NCI-H1436 treated with DMSO at 0.1 percent for 48 hours (cell line): Measurements from ENCODE around the gene SMC6.

ENCODE experiments used
- DNase-seq: peaks from one replicate; lab custom pipeline; 2025; lab: John Stamatoyannopoulos, UW

The SMC6 gene

DNA sequence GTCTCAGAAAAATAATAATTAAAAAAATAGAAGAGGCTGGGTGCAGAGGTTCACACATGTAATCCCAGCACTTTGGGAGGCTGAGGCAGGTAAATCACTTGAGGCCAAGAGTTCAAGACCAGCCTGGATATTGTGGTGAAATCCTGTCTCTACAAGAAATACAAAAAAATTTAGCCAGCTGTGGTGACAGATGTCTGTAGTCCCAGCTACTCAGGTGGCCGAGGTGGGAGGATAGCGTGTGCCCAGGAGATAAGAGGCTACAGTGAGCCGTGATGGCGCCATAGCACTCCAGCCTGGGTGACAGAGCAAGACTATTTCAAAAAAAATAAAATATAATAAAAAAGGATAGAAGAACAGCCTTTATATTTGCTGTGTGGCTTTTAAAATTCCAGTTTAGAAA lies 35.9 kb downstream of the SMC6 start:
- no peak for DNase-seq

DNA sequence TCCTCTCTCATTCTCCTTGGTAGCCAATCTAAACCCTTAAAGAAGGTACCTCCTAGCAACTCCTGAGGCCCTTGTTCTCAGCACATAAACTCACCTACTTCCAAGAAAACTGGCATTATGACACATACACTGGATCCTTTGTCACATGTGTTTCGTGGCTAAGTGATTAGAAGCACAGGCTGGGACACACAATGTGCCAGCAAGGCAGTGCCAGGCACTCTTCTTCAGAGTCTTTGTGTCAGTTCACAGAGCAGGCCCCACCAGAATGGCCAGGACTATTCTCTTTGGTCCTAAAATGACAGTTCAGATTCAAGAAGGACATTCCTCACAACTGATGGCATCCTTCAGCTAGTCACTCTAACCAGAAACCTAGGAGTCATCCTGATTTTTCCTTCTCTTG lies 40.3 kb downstream of the SMC6 start:
- no peak for DNase-seq

GRCh38 chr2:17710547-17711248 lies 42.9 kb downstream of the SMC6 start:
- DNase-seq: no peak

DNA sequence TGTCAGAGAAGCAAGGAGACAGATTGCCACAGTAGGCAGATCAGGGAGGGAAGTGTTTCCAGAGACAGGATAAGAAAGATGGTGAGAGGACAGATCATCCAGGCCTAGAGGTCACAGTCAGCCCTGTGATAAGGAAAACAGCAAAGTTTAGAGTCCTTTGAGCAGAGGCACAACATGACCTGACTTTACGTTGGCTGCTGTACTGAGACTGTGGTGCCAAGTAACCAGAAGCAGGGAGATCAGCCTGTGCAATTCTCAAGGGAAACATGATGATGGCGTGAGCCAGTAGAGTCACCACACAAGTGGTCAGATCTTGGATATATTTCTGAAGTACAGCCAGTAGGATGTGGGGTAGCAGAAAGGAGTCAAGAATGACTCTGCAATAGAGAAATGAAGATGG lies 43.7 kb downstream of the SMC6 start:
- DNase-seq: no peak

GRCh38 chr2:17708501-17708900 lies 45.1 kb downstream of the SMC6 start:
- no peak for DNase-seq

DNA sequence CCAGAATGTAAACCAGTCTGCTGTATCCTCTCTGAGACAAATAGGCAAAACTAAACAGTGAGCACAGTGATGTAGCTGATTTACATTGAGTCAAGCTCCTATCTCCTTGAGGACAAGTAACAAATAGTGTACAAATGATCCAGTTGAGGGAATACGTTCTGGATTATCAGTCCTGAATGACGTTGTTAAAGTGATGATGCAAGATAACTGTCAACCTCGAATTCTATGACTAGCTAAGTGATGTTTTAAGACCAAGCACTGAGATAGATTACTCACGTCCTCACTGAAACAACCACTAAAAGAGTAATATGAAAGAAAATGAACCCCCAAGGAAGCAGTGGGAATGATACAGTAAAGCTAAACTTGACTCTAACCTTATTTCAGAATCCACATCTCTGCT lies 46.8 kb downstream of the SMC6 start:
- no peak for DNase-seq

DNA sequence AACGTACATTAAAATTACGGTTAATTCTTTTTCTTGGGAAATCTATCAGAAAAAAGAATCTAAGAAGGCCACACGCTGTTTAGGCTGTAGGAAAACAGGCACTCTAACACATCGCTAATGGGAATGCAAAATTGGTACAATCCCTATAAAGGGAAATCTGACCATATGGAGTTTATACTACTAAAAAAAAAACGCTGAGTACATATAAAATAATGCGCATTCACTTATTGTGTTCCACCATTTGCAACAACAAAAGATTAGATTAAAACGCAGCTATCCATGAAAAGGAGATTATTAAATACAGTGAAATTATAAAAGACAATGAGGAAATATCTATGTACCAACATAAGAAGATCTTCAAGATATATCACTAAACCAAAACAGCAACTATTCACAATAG lies 62.8 kb downstream of the SMC6 start:
- no peak for DNase-seq

DNA sequence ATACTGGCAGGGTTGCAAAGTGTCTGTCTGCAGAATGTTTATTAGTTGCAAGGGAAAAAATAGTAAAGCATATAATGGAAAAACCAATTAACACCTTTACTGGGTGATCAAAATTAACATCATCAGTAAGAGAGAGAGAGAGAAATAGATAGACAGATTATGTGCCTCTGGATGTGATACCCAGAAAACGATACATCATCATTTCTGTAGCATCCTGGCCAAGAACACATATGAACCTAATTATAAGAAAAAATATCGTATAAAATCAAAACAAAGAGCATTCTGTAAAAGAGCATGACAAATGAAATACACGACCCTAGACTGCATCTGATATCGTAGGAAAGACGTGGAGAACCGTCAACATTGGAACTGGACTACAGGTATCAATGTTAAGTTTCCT lies 64.6 kb downstream of the SMC6 start:
- no peak for DNase-seq

DNA sequence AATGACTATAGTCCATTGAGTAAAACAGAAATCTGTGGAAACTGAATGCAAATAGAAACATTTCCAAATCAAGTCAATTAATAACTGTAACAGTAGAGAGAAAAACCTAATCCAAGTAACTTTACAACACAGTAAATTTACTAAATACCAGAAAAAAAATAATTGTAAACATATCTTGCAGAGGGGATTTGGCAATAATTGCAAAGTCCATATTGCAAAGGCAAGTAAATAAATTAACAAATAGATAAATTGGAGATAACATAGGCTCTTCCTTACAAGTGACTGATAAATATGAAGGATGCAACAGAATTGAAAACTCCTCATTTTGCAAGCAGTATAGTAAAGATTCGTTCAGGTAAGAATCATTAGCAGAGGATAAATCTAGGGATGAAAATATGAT lies 65.0 kb downstream of the SMC6 start:
- no peak for DNase-seq

DNA sequence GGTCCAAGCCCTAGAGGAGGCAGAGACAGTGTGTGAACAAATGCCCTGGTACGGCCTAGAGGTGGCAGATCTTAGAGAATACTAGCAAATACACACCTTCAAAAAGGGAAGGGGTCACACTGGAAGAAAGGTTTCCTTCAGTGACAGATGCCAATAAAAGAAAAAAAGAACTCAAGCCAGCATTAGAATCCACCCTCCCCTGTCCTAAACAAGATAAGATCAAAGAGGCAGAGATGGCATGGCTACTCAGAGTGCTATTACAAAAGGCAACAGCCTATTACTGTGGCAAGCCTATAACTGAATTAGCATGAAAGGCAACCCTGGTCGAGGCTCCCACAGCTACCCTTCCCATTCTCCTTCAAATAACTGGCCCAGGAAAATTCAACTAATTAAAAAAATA lies 69.6 kb downstream of the SMC6 start:
- DNase-seq: no peak

DNA sequence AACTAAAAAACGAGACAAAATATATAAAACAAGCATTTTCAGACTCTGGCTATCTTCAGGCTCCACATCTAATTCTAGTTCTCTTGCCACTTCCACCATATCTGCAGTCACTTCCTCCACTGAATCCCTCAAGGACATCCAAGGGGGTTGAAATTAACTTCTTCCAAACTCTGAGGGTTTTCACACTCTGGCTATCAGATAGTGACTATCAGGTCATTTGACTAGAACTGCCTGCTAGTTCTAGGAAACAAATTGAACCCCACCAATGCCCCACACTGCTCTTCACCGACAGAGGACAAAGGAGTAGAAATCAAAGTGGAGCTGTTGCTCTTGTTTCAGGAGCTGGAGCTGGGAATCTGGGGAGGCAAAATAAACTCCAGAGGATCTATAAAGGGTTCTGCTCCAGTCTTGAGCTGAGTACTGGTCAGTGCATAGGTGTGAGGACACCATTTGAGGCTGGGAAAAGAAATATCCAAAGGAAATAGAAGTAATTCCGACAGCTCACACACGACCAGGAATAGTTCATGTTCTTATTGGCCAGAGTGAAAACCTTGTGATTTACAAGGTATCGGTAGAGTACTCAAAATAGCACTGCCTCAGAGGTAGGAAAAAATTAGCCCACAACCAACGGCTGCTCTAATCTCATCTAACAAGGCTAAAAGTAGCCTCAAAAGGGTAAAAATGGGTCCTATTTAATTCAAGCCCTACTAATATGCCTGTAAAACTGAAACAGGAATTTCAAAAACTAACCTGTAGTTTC lies 71.3 kb downstream of the SMC6 start:
- no peak for DNase-seq

DNA sequence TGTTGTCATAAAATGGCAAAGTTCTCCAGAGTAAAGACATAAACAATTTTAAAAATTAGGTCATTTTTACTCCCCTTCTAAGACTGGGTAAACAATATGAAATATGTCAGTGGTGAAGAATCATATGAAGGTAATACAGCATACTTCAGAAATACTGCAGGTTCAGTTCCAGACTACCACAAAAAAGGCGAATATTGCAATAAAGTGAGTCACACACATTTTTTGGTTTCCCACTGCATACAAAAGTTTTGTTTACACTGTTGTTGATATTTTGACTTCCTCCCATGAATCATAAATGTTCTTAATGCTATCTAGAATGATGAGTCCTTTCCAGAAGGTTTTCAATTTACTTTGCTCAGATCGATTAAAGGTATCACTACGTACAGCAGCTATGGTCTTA lies 73.5 kb downstream of the SMC6 start:
- DNase-seq: no peak

- DNase-seq: no peak
Observed at GRCh38 chr2:17674817-17675216, 78.8 kb downstream of the SMC6 start.

DNA sequence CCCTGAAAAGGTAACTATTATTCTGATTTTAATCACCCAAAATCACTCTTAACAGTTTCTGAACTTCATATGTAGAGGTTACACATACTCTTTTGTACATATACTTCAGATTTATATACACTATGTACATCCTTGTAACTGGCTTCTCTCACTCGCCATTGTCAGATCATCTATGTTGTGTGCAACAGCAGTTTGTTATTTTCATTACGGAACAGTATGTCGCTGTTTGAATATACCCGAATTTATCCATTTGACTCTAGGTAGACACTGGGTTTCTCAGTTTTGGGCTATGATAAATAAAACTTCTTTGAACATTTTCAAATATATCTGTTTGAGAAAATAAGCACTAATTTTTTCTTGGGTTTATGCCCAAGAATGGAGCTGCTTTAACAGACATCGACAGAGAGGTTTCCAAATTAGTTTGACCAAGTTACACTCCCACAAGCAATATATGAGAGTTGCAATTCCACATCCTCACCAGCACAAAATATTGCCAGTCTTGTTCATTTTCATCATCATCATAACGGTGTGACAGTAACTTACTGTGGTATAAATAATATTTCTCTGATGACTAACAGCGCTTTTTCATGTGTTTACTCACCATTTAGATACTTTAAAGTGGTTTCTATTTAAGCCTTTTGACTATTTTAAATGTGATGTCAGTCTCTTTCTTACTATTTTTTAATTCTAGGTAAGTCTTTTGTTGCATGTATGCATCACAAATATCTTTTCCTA lies 80.9 kb downstream of the SMC6 start:
- DNase-seq: no peak

GRCh38 chr2:17667898-17668297 lies 85.7 kb downstream of the SMC6 start:
- DNase-seq: no peak

DNA sequence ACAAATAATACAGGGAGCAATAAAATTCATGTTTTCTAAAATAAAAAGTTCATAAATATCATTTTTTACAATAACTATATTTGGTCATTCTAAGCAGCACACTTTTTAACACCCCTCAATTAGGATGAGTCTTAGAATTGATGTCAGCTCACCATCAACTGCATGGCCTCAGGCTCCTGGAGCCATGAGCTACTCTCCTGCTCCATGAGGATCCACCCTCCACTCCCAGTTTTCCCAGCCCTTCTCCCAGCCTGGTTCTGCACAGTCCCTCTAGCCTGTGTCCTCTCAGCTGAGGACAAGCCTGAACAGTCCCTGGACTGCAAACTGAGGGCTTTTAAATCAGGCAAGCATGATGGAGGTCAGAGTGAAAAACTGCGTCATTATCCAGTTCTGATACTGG lies 89.1 kb downstream of the SMC6 start:
- DNase-seq: no peak

DNA sequence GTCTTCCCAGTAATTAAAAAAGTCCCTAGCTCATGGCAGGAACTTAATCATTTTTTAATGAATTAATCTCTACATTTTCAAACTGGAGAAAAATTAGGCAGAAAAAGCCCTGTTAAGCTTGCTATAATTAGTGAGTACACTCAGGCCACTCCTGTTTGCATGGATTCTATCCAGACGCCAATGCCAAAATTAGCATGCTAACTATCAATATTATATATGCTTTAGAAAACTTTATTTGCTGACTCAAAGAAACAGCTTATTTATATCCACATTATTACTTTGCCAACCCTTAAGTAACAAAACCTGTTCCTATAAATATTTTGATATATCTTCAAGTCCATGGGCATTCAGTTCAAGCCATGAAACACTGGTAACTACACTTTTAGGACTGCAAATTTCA lies 90.9 kb downstream of the SMC6 start:
- DNase-seq: no peak

DNA sequence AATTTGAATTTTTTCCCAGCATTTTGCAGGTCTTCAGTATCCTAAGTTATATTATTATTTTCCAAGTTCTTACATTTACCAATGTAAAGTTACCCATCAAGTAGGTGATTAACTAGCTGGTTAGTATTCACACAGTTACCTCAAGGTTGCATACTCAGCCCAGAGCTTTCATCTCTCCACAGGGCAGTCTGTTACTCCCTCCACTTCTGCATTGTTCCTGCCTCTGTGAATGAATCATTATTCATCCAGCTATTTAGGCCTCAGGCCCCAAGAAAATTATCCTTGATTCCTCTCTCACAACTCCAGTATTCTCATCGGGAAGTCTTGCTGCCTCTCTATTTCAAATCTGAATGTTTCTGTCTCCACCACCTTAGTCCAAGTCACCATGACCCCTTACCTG lies 92.2 kb downstream of the SMC6 start:
- no peak for DNase-seq

DNA sequence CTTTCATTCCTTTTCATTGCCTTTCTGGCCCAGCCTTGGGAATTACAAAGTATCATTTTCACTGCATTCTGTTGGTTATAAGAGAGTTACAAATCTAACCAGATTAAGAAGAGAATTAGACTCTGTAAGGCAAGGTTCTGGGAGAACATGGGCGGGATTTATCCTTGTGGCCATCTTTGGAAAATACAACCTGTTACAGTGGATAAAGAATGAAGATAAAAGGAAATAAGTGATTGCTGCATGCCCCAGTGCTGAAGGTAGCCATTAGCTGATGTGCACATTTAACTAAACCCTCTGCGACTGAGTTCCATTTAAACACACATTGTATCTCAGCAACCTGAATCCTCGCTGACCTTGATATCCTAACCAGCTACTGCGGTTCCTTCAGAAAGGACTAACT lies 93.4 kb downstream of the SMC6 start:
- no peak for DNase-seq

DNA sequence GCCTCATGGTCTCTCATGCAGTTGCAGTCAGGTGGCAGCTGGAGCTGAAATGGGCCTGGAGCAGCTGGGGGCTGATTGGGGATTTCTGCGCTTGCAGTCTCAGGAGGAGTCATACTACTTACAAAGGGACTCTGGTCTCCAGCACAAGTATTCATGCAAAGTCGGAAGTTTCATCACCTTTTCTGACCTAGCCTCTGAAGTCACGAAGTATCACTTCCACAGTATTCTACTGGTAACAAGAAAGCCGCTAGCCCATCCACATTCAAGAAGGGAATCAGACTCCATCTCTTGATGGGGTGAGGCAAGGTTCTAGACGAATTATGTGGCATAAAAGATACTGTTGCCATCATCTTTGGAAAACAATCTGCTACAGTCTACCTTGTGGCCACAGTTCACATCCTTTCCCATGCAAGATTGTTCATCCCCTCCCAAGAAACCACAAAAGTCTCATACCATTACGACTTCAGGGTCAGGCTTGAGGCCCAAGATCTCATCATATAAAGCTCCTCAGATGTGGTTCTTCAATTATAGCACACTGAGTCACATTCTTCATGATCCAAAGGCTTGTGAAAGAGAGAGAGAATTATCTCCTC lies 95.3 kb downstream of the SMC6 start:
- no peak for DNase-seq

DNA sequence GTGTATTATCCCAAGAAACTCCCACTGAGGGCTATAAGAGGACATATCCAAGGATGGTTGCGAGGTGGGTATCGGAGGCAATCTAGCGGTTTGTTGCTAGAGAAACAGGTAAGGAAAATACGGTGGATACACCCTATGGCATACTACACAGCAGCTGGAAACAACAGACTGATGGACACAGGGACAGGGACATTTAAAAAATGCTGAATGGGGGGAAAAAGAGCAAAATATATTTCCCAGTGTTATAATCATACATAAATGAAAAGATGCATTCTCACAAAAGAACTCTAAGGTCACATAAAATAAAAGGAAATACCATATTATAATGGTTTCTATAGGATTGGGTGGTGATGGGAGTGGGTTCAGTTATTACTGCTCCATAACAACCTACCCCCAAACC lies 95.9 kb downstream of the SMC6 start:
- DNase-seq: no peak

- no peak for DNase-seq
Observed at GRCh38 chr2:17652681-17653394, 100.8 kb downstream of the SMC6 start.
